ENCODE results near the gene CCNI.

DNA sequence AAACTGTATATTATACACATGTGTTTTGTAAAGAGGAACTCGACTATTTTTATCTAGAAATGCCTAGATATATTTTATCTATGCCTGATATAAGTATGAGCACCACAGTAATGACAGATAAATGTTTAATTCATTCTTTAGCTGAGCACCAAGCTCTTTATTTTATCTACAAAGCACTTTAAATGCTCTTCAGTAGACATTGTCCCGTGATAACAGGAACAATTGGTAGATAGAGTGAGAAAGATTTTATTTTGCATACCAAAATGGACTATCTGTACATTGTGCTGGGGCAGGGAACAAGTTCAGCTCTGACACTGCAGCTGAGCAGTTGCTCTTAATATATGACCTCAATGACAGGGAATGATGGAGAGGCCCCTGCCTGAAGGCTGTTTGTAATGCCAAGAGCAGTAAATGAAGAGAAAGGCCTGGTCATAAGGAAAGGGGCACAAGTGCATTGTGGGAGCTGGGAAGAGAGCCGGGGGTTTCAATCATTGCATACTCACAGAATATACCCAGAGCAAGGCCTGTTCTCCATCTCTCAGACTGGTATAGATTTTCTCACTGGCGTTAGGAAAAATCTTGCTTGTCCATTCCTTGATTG lies 68.9 kb downstream of the CCNI start:
- no peak for TF ChIP-seq POLR2A (IDR thresholded peaks at IDR 0.05)
- TF ChIP-seq, protein P1, sequence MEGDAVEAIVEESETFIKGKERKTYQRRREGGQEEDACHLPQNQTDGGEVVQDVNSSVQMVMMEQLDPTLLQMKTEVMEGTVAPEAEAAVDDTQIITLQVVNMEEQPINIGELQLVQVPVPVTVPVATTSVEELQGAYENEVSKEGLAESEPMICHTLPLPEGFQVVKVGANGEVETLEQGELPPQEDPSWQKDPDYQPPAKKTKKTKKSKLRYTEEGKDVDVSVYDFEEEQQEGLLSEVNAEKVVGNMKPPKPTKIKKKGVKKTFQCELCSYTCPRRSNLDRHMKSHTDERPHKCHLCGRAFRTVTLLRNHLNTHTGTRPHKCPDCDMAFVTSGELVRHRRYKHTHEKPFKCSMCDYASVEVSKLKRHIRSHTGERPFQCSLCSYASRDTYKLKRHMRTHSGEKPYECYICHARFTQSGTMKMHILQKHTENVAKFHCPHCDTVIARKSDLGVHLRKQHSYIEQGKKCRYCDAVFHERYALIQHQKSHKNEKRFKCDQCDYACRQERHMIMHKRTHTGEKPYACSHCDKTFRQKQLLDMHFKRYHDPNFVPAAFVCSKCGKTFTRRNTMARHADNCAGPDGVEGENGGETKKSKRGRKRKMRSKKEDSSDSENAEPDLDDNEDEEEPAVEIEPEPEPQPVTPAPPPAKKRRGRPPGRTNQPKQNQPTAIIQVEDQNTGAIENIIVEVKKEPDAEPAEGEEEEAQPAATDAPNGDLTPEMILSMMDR (IDR thresholded peaks at IDR 0.05) = no peak
- TF ChIP-seq POLR2AphosphoS5 (IDR thresholded peaks at IDR 0.05; ENCODE audit: insufficient read depth in 1 of 2, low read depth in 1 of 2) = no peak
